GM18858 (cell line): Measurements from ENCODE around the gene SMG7.

ENCODE experiments used
- ATAC-seq: cut with Tn5 transposase; IDR thresholded peaks from one replicate; pipeline ENCODE4 v1.9.1; 2021; ENCODE audit not compliant: unreplicated experiment

SMG7 gene

DNA sequence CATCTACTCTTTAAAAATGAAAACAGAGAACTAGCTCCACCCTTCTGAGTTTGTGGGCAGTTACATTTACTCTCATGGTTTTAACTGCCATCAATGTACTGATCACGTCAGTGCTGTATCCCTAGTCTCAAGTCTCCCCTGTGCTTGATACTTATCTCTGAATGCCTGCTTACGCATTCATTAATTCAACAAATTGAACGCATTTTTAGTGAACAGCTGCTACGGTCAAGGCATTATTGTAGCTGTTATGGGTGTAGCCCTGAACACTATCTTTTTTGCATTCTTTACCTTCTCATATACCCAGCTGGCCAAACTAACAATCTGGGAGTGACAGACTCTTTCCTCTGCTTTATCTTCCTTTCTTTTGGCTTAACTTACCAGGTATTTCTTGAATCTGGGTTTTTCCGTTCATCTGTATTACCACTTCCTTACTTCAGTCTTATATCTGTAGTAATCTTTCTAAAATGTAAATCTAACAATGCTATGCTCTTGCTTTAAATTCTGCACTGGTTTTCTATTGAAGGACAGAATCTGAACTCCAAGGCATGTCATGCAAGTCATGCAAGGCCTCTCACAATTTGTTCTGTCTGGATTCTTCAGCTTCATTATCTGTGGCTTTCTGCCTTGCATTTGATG lies 33.3 kb downstream of the SMG7 start:
- ATAC-seq, result no peak

DNA sequence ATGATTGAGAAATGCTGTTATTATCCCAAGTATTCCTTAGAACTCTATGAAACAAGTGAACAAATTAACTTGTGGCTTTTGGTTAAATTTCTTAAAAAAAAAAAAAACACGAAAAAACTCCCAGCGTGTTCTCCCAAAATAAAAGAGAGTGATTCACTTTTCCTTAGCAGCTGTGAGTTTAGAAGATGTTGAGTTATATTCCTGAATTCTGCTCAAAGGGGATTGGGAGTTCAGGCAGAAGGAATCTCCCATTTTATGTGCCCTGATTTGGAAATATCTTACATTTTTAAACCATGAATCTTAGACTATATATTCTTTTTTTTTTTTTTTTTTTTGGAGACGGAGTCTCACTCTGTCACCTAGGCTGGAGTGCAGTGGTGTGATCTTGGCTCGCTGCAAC lies 34.3 kb downstream of the SMG7 start:
- no peak for ATAC-seq

DNA sequence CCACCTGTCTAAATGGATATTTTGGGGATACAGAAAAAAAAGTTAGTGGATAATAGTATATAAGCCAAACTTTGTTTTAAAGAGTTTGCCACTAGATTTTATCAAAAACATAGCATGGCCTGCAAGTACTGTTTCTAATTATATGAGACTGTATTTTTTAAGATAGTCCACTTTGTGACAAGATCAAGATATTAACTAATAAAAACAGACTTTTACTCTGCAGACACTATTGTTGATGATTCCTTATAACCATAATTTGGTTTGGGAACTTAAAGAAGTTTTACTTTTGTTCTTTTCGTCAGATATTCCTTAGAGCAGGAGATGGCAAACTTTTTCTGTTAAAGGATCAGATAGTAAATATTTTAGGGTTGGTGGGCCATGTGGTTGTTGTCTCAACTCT lies 36.4 kb downstream of the SMG7 start:
- no peak for ATAC-seq

DNA sequence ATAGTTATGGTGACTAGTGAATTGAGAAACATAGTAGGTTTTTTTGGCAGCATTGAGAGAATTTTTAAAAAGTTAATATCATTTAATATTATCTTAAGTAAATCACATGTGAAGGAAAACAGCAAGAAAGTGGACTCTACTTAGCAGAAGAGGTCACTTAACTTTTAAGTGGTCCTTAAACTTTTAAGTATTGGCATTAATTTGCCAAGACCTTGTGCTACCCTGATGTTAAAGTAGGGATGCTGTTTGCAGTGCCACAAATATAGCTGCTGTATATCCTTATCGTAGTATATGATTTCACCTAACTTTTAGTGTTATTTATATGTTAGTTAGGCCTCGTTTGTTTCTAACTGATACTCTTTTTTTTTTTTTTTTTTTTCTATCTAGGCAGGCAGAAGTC lies 40.2 kb downstream of the SMG7 start:
- ATAC-seq, result no peak

DNA sequence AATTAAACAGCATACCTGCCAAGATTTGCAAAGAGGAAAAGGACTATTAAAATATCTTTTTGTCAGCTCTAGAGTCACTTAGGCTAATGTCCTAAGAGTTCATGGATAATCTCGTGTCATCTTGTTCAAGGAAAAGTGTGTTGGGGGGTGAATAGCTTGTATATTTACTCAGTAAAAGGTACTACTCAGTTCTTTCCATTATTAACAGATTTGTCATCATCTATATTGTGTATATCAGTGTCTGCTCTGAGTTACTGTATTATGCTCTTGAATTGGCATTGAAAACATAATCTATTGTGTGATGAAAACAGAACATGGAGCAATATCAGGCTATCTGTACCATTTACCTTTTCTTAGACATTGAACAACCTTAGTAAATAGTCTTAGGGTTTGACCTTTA lies 41.9 kb downstream of the SMG7 start:
- ATAC-seq, result no peak

DNA sequence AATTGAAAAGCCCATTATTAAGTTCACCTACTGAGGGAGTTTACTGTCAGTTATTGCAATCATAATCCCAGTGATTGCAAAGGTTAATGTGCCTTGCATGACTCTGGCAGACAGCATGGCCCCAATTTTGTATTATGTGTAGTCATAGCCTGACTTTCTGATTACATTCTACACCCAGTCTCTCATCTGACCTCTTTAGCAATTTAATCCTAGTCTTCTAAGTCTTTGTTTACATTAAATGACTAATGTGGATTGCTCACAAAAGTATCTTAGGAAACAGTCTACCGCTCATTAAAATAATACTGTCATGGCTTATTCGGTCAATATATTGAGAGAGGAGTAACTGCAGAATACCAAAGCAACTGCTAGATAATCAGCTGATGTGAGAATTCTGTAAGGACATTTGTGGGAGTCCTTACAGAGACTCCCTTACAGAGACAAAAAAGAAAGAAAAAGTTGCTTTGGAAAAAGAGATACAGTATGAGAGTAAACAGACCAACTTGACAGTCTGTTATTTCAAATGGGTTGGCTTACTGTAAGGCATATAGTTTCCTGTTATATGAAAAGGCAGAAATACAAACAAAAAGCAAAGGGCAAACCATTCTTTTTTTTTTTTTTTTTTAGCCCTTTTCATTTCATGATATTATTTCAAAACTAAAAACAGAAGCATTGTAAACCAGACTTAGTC lies 42.8 kb downstream of the SMG7 start:
- no peak for ATAC-seq

DNA sequence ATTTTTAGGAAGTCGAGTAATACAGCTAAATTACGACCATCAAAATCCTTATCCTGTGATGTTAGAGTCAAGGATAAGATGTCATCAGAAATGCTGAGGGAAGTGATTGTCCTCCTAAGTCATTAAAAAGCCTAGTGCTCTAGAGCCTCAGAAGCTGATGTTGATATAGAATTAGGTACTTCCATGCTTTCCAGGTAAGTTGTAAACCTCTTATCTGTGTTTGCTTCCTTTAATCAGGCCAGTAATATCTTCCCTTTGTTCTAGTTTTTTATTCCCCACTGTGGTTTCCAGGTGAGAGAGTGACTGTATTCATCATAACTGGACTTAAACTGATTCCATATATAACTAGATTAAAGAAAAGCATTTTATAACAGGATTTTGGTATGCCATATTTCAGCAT lies 44.4 kb downstream of the SMG7 start:
- ATAC-seq, result no peak

DNA sequence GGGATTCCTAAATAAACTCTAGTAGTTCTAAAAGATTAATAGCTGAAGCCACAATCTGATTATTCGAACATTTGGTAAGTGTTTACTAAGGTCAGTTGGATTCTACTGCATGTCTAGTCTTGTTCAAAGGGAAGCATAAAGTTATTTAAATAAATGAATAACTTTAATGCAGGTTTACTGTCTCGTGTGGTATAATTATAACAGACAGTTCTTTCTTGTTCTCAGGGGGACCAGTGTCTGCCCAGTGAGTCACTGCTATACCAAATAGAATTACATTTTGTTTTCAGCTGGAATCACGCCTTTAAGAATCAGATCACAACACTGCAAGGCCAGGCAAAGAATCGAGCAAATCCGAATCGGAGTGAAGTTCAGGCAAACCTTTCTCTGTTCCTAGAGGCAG lies 45.1 kb downstream of the SMG7 start:
- no peak for ATAC-seq

DNA sequence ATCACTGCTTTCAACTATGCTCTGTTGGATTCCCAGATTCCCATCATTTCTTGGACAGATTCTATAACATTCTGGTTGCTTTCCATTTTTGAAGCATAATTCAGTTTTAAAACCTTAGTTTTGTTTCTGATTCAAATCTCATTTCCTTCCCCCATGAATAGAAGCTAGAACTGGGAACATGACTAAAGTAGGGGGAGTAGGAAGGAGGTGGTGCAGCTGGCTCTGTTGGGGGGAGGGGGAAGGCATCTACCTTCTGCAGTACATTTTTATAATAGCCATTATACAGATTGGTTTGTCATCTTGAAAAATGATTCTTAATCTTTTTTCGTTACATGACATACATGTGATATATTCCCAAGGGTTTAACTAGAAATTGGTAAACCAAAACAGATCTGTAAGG lies 48.1 kb downstream of the SMG7 start:
- no peak for ATAC-seq

DNA sequence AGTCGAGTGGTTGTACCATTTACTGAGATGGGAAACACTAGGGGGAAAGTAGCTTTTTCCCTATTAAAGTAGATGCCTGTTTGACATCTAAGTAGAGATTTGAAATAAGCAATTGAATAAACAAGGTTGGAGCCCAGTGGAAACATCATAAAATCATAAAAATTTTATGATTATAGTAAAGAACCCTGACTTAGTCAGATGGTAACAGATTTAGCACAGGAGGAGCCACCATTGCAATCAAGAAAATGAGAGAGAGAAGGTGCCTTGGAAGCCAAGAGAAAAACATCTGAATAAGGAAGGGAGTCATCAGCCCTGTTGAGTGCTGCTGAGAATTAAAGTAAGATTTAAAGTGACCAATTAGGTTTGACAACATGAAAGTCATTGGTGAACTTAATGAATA lies 49.8 kb downstream of the SMG7 start:
- ATAC-seq, result no peak

DNA sequence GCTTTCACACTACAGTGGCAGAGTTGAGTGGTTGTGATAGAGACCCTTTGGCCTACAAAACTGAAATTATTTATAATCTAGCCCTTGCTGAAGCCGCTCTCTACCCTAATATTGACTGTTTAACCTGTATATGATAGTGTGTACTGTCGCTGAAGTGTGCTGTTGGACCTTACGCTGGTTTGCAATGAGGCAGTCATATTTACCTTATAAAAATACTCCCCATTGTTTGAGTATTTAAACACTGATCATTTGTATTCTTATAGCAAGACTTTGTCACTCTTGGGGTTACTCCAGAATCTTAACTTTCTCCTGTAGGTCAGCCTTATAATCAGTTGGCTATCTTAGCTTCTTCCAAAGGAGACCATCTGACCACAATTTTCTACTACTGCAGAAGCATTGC lies 56.3 kb downstream of the SMG7 start:
- no peak for ATAC-seq

DNA sequence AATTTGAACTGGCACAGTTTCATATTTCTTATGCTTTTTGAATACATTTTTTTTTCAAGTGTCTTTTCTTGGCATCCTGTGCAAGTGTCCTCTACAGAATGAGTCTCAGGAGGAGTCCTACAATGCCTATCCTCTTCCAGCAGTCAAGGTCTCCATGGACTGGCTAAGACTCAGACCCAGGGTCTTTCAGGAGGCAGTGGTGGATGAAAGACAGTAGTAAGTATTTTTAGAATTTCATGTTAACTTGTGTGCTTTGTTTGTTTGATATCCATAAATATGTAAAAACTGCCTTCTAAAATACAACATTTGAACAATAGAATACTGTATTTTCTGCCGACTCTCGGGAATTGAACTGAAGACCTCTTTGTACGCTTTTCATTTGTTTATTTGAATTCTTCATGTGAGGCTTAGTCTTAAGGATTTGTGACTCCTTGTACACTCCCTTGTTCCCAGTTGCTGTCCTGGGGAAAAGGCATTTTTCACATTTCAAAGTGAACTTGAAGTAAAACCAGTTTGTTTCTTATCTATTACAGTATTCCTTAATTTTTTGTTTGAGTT lies 61.4 kb downstream of the SMG7 start:
- no peak for ATAC-seq

DNA sequence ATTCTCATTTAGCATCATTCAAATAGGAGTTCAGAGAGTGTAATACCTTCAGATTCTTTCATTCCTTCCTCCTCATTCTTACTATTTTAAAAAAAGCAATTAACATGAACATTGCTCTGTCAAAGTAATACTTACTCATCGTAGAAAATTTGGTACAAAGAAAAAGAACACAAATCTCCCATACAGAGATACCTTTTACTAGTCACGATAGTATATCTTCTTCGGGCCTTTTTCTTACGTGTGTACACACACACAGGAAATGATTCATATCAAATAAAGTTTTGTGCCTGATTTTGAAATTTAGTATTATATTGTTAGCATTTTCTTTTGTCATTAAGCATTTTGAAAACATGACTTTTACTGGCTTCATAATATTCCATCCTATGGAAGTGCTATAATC lies 65.1 kb downstream of the SMG7 start:
- no peak for ATAC-seq

DNA sequence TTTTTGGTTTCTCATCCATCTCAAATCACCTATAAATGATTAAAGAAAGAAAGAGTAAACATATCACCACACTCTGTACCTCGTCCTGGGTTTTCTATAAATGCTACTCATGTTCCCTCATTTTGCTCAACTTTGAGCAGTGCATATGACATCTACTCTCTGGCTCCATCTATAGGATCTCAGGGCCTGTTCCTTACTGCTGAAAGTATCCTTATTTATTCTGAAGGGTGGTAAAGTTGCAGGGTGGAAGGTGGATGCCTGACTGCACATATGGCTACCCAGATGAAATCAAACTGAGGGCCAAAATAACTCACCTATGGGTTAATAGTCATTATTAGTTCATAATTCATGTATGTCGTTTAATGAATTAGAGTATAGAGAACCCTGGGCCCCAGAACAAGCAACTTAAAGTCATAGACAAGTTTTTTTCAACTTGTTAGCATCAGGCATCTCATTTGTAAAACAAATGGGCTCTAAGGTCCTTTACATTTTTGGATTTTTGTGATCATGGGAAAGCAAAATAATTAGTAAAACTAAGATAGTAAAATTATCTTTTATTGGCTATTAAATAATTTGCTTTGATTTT lies 71.4 kb downstream of the SMG7 start:
- no peak for ATAC-seq

DNA sequence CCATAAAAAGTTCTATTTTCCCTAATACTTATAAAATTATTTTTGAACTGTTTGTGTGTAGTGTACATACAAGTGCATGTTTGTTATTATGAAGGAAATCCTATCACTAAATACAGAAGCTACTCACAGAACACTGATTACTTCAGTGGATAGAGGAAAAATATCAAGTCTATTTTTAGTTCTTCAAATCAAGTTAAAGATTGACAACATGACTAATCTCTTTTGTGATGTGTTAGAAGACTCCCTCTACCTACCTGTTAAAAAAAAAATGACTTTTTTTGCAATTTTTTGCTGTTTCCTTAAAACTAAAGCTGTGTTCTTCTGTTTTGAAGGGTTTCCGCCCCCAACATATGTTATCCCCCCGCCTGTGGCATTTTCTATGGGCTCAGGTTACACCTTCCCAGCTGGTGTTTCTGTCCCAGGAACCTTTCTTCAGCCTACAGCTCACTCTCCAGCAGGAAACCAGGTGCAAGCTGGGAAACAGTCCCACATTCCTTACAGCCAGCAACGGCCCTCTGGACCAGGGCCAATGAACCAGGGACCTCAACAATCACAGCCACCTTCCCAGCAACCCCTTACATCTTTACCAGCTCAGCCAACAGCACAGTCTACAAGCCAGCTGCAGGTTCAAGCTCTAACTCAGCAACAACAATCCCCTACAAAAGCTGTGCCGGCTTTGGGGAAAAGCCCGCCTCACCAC lies 72.4 kb downstream of the SMG7 start:
- ATAC-seq, result no peak

DNA sequence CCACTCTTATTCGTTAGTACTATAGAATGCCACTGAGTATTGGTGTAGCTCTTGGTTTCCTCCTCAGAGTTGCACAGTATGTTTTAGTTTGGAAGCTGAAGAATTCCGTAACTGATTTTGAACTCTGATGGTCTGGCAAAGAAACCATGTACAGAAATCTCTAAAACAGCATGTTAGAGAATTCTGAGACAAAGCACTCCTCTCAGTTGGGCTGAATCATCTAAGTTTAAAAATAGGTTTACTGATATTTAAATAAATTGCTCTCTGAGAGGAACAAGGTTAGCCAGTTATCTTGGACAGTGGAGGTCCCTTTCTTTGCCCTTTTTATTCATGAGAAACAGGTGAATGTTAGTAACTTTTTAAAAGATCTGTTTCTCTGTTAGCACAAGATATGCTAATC lies 74.1 kb downstream of the SMG7 start:
- ATAC-seq, result no peak

DNA sequence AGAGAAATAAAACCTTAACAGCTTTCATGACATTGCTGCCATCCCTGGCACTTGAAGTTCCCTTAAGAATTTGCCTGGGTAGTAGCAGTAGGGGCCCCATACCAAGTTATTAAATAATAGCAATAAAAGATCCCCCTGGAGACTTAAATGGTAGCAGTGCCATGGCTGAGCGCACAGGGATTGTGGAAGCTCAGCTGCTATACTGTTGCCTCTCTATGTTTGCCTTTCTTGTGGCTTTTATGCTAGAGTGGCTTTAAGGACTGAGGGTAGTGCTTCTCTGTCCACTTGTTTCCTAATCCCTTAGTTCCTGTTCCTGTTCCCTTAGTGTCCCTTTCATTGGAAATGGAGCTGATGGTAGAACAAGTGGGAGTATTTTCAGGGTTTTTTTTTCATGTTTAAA lies 75.8 kb downstream of the SMG7 start:
- ATAC-seq, result no peak

DNA sequence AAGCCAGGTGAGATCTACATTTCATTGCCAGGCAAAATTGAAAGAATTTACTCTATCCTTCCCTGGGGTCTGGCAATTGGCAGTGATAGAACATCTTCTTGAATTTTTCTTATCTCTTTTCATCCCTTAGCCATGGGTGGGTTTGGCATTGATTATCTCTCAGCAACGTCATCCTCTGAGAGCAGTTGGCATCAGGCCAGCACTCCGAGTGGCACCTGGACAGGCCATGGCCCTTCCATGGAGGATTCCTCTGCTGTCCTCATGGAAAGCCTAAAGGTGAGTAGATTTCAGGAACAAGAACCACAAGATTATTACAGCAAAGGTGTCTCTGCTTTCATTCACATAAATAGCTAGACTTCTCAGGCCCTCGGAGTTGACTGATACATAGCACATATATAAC lies 78.6 kb downstream of the SMG7 start:
- ATAC-seq, result no peak

DNA sequence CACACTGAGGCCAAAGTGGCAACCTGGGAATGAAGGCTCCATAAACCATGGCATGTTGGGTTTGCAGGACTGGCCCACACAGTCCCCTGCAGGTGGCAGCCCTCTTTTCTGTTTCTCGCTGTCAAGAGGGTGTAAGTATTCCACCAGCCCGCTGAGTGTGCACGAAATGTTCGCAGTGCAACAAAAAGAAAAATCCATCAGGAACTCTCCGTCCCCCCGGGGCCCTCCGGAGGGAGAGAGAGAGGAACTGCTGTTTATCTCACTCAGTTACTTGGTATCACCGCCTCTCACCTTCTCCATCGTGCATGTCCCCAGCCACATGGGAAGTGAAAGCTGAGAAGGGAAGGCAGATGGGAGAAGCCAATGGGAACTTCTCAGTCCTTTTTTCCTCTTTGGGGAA lies 79.6 kb downstream of the SMG7 start:
- ATAC-seq, result no peak

DNA sequence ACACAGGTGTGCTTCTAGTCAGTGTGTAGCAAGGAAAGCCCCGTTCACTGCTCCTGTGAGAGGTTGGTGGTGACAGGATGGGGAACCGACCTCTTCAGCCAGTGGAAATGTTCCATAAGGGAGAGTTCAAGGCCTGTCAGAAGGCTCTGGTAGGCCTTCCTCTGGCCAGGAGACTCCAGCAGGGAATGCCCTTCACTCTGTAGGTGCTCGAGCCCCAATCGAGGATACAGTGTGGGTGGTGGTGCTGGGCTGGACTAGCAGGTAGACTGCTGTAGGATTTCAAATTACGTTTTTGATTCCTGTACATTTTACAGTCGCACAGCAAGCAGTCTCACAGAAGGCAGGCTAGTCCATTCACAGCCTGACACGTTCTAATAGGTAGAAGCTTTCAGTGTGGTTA lies 80.1 kb downstream of the SMG7 start:
- ATAC-seq, result no peak

DNA sequence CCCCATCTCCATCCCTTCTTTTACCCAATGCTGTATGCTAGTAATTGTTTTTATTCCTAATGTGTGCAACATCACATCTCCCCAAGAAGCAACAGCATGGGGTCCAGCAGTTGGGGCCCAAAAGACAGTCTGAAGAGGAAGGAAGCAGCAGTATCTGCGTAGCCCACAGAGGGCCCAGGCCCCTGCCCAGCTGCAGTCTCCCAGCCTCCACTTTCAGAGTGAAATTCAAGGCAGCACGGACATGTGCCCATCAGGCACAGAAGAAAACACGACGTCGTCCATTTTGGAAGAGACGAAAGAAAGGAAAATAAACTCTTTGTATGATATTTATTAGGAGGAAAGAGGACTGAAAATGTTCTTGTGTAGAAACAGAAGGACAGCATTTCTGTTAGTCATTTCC lies 80.6 kb downstream of the SMG7 start:
- no peak for ATAC-seq

DNA sequence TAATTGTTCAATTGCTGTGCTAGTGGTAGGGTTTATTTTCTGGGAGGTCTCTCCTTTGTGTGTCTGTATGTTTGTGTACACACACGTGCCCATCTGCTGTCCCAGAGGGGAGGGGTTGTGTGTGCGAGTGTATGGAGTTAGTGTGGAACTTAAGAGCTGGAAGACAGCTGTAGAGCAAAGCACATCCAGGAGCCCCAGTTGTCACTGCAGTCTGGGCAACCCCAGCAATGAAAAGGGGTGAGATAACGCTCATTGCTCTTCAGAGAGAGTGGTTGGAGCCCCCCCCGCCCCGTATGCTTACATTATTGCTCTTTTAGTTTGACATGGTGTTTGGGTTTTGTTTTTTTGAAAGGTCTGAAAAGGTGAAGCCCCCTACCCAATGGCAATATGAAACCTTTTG lies 81.0 kb downstream of the SMG7 start:
- no peak for ATAC-seq
